ENCODE results near the gene RXRB. TPM values are rescaled to one million over a fixed set of nuclear protein-coding genes. Genes with fewer than 3 reads are reported as not detected.

The RXRB gene
- total RNA-seq, 1 donor from 2014 or later, result 70.3 TPM

DNA sequence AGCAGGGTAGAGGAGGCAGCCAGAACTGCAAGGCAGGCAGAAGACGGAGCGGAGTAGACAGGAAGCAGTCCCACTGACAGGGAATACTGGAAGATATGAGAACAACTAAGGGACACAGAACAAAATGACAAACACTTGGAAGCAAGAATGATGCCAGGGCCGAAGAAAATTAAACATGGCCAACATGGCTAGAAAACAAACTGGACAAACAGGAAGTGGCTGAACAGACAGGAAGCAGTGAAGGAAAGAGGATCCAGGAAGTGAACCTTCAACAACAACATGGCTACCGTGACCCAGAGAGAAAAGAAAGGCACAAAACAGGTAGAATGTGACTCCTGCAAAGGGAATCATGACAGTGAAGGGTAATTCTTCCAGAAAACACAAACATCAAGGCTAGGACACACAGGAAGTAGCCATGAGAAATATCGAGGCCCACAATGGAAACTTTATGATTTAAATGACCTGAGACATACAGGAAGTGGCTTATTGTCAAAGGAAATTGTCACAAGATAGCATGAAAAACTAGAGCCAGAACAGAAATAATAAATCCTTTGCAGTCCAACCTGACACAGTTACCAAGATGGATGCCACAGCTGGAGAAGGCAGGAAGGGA, 17.3 kb downstream of the RXRB start:
- DNase-seq (ENCODE audit: low spot score in 2 of 2, unreplicated experiment in 2 of 2), result no peak
- H3K27ac Mint-ChIP-seq, result no peak overlapping the region
- H3K36me3 Mint-ChIP-seq, result no peaks in the 10 kb centered on the region
- peaks cover 3% of the 10 kb centered on the region for H3K27me3 Mint-ChIP-seq (ENCODE audit: low read depth)
- H3K9me3 Mint-ChIP-seq, result peaks cover 4% of the 10 kb centered on the region
- no peak overlapping the region for H3K4me3 Mint-ChIP-seq
- TF ChIP-seq CTCF (IDR thresholded peaks at IDR 0.05; ENCODE audit: unreplicated experiment), result no peak
- peaks cover 5% of the 10 kb centered on the region for H3K4me1 Mint-ChIP-seq

DNA sequence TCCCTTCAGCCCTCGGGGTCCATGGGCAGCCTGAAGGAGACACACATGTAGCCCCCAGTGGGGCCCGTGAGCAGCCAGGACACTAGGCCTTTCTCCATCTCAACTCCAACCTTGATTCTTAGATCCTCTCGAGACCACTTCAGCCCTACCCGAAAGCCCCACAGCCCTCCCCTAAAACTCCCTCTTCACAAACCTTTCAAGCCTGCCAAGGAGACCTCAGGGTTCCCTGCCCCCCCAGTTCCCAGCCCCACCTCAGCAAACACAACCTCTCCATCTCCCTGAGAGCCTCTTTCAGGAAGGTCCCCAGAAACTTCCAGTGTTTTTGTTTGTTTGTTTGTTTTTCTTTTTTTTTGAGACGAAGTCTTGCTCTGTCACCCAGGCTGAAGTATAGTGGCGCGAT, 19.3 kb downstream of the RXRB start:
- DNase-seq (ENCODE audit: low spot score in 2 of 2, unreplicated experiment in 2 of 2), result no peak
- H3K4me1 Mint-ChIP-seq, result peaks cover 17% of the 10 kb centered on the region
- H3K9me3 Mint-ChIP-seq, result peaks cover 4% of the 10 kb centered on the region
- H3K27me3 Mint-ChIP-seq (ENCODE audit: low read depth), result no peaks in the 10 kb centered on the region
- no peak for TF ChIP-seq CTCF (IDR thresholded peaks at IDR 0.05; ENCODE audit: unreplicated experiment)
- H3K4me3 Mint-ChIP-seq, result no peak overlapping the region
- H3K36me3 Mint-ChIP-seq, result no peaks in the 10 kb centered on the region
- no peak overlapping the region for H3K27ac Mint-ChIP-seq

GRCh38 chr6:33178755-33179475, 21.6 kb downstream of the RXRB start:
- H3K36me3 Mint-ChIP-seq, result no peaks in the 10 kb centered on the region
- no peak for TF ChIP-seq CTCF (IDR thresholded peaks at IDR 0.05; ENCODE audit: unreplicated experiment)
- peaks cover 4% of the 10 kb centered on the region for H3K9me3 Mint-ChIP-seq
- peaks cover 17% of the 10 kb centered on the region for H3K4me1 Mint-ChIP-seq
- H3K27ac Mint-ChIP-seq, result no peak overlapping the region
- no peaks in the 10 kb centered on the region for H3K27me3 Mint-ChIP-seq (ENCODE audit: low read depth)
- no peak for DNase-seq (ENCODE audit: low spot score in 2 of 2, unreplicated experiment in 2 of 2)
- no peak overlapping the region for H3K4me3 Mint-ChIP-seq

DNA sequence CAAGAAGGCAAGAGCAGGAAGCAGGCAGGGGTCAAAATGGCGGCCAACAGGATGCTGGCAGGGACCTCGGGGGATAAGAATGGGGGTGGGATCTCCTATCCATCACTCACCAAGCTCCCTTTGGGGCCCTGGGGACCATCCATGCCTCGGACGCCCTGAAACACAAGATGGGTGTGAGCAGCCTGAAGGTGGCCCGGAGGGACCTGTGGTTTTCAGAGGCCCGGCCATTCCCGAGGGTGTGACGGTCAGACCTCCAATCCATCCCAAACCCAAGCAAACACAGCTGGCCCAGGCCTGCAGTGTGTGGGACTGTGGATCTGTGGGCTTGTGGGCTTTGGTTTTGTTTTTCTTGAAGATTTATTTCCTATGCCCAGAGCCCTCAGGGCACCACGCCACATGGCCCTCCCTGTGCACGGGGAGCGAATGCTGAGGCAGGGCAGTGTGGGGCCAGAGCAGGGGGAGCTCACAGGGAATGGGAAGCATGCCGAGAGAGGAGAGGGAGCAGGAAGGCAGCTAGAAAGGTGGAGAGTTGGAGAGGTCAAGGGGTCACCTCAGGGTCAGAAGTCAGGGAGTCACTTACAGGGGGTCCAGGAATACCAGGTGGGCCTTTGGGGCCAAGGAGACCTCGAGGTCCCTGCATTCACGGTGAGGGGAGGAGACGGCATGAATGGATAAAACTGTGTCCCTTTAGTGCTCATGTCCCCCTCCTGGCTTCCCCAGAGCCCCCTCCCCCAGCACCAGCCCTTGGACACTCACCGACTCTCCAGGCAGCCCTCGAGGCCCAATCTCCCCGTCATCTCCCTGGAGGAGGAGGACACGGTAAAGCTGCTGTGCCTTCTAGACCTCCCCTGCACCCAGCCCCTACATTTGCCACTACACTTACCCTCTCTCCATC, 22.7 kb downstream of the RXRB start:
- no peaks in the 10 kb centered on the region for H3K36me3 Mint-ChIP-seq
- no peak overlapping the region for H3K27ac Mint-ChIP-seq
- no peak for DNase-seq (ENCODE audit: low spot score in 2 of 2, unreplicated experiment in 2 of 2)
- H3K9me3 Mint-ChIP-seq, result no peaks in the 10 kb centered on the region
- no peaks in the 10 kb centered on the region for H3K27me3 Mint-ChIP-seq (ENCODE audit: low read depth)
- H3K4me3 Mint-ChIP-seq, result no peak overlapping the region
- TF ChIP-seq CTCF (IDR thresholded peaks at IDR 0.05; ENCODE audit: unreplicated experiment), result no peak
- peaks cover 17% of the 10 kb centered on the region for H3K4me1 Mint-ChIP-seq

GRCh38 chr6:33176906-33177305, 23.6 kb downstream of the RXRB start:
- DNase-seq (ENCODE audit: low spot score in 2 of 2, unreplicated experiment in 2 of 2), result no peak
- peaks cover 21% of the 10 kb centered on the region for H3K4me1 Mint-ChIP-seq
- no peaks in the 10 kb centered on the region for H3K9me3 Mint-ChIP-seq
- no peak for TF ChIP-seq CTCF (IDR thresholded peaks at IDR 0.05; ENCODE audit: unreplicated experiment)
- no peaks in the 10 kb centered on the region for H3K36me3 Mint-ChIP-seq
- no peak overlapping the region for H3K27ac Mint-ChIP-seq
- H3K4me3 Mint-ChIP-seq, result no peak overlapping the region
- H3K27me3 Mint-ChIP-seq (ENCODE audit: low read depth), result no peaks in the 10 kb centered on the region
